Activated CD4-positive, alpha-beta memory T cell treated with anti-CD3 and anti-CD28 coated beads for 36 hours (primary cell): Measurements from ENCODE around the gene DRC3. TPM values are rescaled to one million over a fixed set of nuclear protein-coding genes. Genes with fewer than 3 reads are reported as not detected.

Source experiments
- CTCF ChIA-PET: fragments of 350-600 bp; sonication (Branson Sonifier 250); formaldehyde crosslinking; loops from one replicate; lab custom pipeline; 2021; ENCODE audit warnings: antibody characterized with exemption, inconsistent platforms; lab: Charles Lee
- POLR2A ChIA-PET: fragments of 350-600 bp; sonication (Branson Sonifier 250); formaldehyde crosslinking; loops from one replicate; lab custom pipeline; 2021; ENCODE audit warnings: antibody characterized with exemption; lab: Charles Lee
- DNase-seq: peaks from one replicate; pipeline ENCODE4 v3.0.0-alpha.2; 2020
- H3K27ac Mint-ChIP-seq: one replicate; pipeline ENCODE4 v1.8.0; 2021; ENCODE audit warnings: mixed read lengths
- H3K27me3 Mint-ChIP-seq: one replicate; pipeline ENCODE4 v1.8.0; 2021; ENCODE audit warnings: mixed read lengths
- H3K36me3 Mint-ChIP-seq: one replicate; pipeline ENCODE4 v1.8.0; 2021; ENCODE audit warnings: mixed read lengths
- H3K4me1 Mint-ChIP-seq: one replicate; pipeline ENCODE4 v1.8.0; 2021; ENCODE audit warnings: low read depth, mixed read lengths
- H3K4me3 Mint-ChIP-seq: one replicate; pipeline ENCODE4 v1.8.0; 2021; ENCODE audit warnings: mild to moderate bottlenecking, mixed read lengths
- H3K9me3 Mint-ChIP-seq: one replicate; pipeline ENCODE4 v1.8.0; 2021; ENCODE audit warnings: mixed read lengths
- intact Hi-C: fragments of 100-400 bp; cut with micrococcal nuclease; formaldehyde crosslinking; loops from one replicate; pipeline ENCODE4 v1.15.1; 2023
- total RNA-seq, 2 experiments: library from RNA; stranded (reverse); gene quantifications; one replicate each; pipeline ENCODE4 v1.2.3, GENCODE V29; 2021

DRC3 gene
- total RNA-seq, 2 experiments from 2014 or later: 0.34 to 0.52 TPM

- ChIA-PET POLR2A (no interaction called here), CTCF (no interaction called here)
- no peaks in the 10 kb centered on the region for H3K27me3 Mint-ChIP-seq
- no peak overlapping the region for H3K4me3 Mint-ChIP-seq
- DNase-seq: no peak
- no peak overlapping the region for H3K27ac Mint-ChIP-seq
- H3K9me3 Mint-ChIP-seq: no peaks in the 10 kb centered on the region
- H3K36me3 Mint-ChIP-seq: no peaks in the 10 kb centered on the region
- H3K4me1 Mint-ChIP-seq: no peaks in the 10 kb centered on the region
- intact Hi-C loops: no loop called here
Measured at GRCh38 chr17:18000030-18000408, 27.4 kb downstream of the DRC3 start.

GRCh38 chr17:18002171-18002570, 29.5 kb downstream of the DRC3 start:
- no peaks in the 10 kb centered on the region for H3K27me3 Mint-ChIP-seq
- no peaks in the 10 kb centered on the region for H3K4me1 Mint-ChIP-seq
- no peak overlapping the region for H3K4me3 Mint-ChIP-seq
- peaks cover 6% of the 10 kb centered on the region for H3K36me3 Mint-ChIP-seq
- no peak overlapping the region for H3K27ac Mint-ChIP-seq
- no peaks in the 10 kb centered on the region for H3K9me3 Mint-ChIP-seq
- intact Hi-C loops: no loop called here
- ChIA-PET POLR2A (no interaction called here), CTCF (no interaction called here)
- no peak for DNase-seq

GRCh38 chr17:18004345-18004744, 31.7 kb downstream of the DRC3 start:
- Mint-ChIP-seq H3K27ac (no peak overlapping the region), H3K4me3 (no peak overlapping the region), H3K9me3 (no peaks in the 10 kb centered on the region), H3K36me3 (peaks cover 6% of the 10 kb centered on the region), H3K4me1 (no peaks in the 10 kb centered on the region), H3K27me3 (no peaks in the 10 kb centered on the region)
- intact Hi-C loops: no loop called here
- ChIA-PET POLR2A (no interaction called here), CTCF (no interaction called here)
- DNase-seq: no peak

- CTCF ChIA-PET: no interaction called here
- POLR2A ChIA-PET: no interaction called here
- intact Hi-C loops: no loop called here
- no peak for DNase-seq
- Mint-ChIP-seq H3K27ac (no peak overlapping the region), H3K27me3 (no peaks in the 10 kb centered on the region), H3K4me3 (no peak overlapping the region), H3K9me3 (no peaks in the 10 kb centered on the region), H3K4me1 (no peaks in the 10 kb centered on the region), H3K36me3 (peaks cover 8% of the 10 kb centered on the region)
Measured at GRCh38 chr17:18004884-18005305, 32.2 kb downstream of the DRC3 start.

- Mint-ChIP-seq H3K4me1 (no peaks in the 10 kb centered on the region), H3K9me3 (no peaks in the 10 kb centered on the region), H3K27me3 (no peaks in the 10 kb centered on the region), H3K4me3 (no peak overlapping the region), H3K36me3 (peaks cover 8% of the 10 kb centered on the region), H3K27ac (no peak overlapping the region)
- intact Hi-C loops: no loop called here
- no peak for DNase-seq
- ChIA-PET POLR2A (no interaction called here), CTCF (interaction anchor here (0.5 kb wide), 1 partner anchor 26 kb away, joined by 3 read pairs; no protein-coding TSS in a partner anchor)
Measured at GRCh38 chr17:18005496-18005895, 32.8 kb downstream of the DRC3 start.

- ChIA-PET POLR2A (no interaction called here), CTCF (interaction anchor here (0.9 to 1.1 kb wide), 3 partner anchors 11 to 147 kb away, joined by 3 read pairs; no protein-coding TSS in a partner anchor)
- Mint-ChIP-seq H3K9me3 (no peaks in the 10 kb centered on the region), H3K4me1 (no peaks in the 10 kb centered on the region), H3K27ac (no peak overlapping the region), H3K36me3 (peaks cover 8% of the 10 kb centered on the region), H3K27me3 (no peaks in the 10 kb centered on the region), H3K4me3 (no peak overlapping the region)
- DNase-seq: no peak
- intact Hi-C loops: no loop called here
Measured at GRCh38 chr17:18006495-18007239, 34.0 kb downstream of the DRC3 start.

GRCh38 chr17:18008496-18009268, 36.0 kb downstream of the DRC3 start:
- no peak for DNase-seq
- Mint-ChIP-seq H3K27me3 (no peaks in the 10 kb centered on the region), H3K9me3 (no peaks in the 10 kb centered on the region), H3K4me3 (no peak overlapping the region), H3K4me1 (no peaks in the 10 kb centered on the region), H3K36me3 (peaks cover 10% of the 10 kb centered on the region), H3K27ac (no peak overlapping the region)
- CTCF ChIA-PET: no interaction called here
- intact Hi-C loops: no loop called here
- POLR2A ChIA-PET: no interaction called here

- H3K4me3 Mint-ChIP-seq: no peak overlapping the region
- POLR2A ChIA-PET: no interaction called here
- H3K27ac Mint-ChIP-seq: no peak overlapping the region
- no peak for DNase-seq
- no peaks in the 10 kb centered on the region for H3K4me1 Mint-ChIP-seq
- no peaks in the 10 kb centered on the region for H3K9me3 Mint-ChIP-seq
- CTCF ChIA-PET: no interaction called here
- intact Hi-C loops: no loop called here
- H3K27me3 Mint-ChIP-seq: no peaks in the 10 kb centered on the region
- H3K36me3 Mint-ChIP-seq: peaks cover 10% of the 10 kb centered on the region
Measured at GRCh38 chr17:18009609-18010420, 37.2 kb downstream of the DRC3 start.

- H3K27me3 Mint-ChIP-seq: no peaks in the 10 kb centered on the region
- ChIA-PET CTCF (no interaction called here), POLR2A (no interaction called here)
- intact Hi-C loops: no loop called here
- H3K36me3 Mint-ChIP-seq: peaks cover 16% of the 10 kb centered on the region
- H3K4me1 Mint-ChIP-seq: no peaks in the 10 kb centered on the region
- H3K4me3 Mint-ChIP-seq: no peak overlapping the region
- no peak for DNase-seq
- H3K9me3 Mint-ChIP-seq: no peaks in the 10 kb centered on the region
- no peak overlapping the region for H3K27ac Mint-ChIP-seq
Measured at GRCh38 chr17:18011286-18011685, 38.6 kb downstream of the DRC3 start.

- no peaks in the 10 kb centered on the region for H3K9me3 Mint-ChIP-seq
- POLR2A ChIA-PET: no interaction called here
- intact Hi-C loops: no loop called here
Measured at GRCh38 chr17:18014006-18014405, 41.3 kb downstream of the DRC3 start.

GRCh38 chr17:18015593-18015992, 42.9 kb downstream of the DRC3 start:
- H3K9me3 Mint-ChIP-seq: no peaks in the 10 kb centered on the region
- H3K27ac Mint-ChIP-seq: no peak overlapping the region
- H3K27me3 Mint-ChIP-seq: no peaks in the 10 kb centered on the region
- peaks cover 17% of the 10 kb centered on the region for H3K36me3 Mint-ChIP-seq
- H3K4me3 Mint-ChIP-seq: no peak overlapping the region
- DNase-seq: no peak
- intact Hi-C loops: no loop called here
- H3K4me1 Mint-ChIP-seq: no peaks in the 10 kb centered on the region
- ChIA-PET POLR2A (no interaction called here), CTCF (interaction anchor here (1.2 kb wide), 1 partner anchor 18 kb away, joined by 4 read pairs; no protein-coding TSS in a partner anchor)

More at GRCh38 chr17:18014006-18014405, 41.3 kb downstream of the DRC3 start:
- no peak overlapping the region for H3K4me3 Mint-ChIP-seq
- H3K36me3 Mint-ChIP-seq: peaks cover 16% of the 10 kb centered on the region
- CTCF ChIA-PET: interaction anchor here (0.9 kb wide), 1 partner anchor 19 kb away, joined by 4 read pairs; no protein-coding TSS in a partner anchor
- no peaks in the 10 kb centered on the region for H3K27me3 Mint-ChIP-seq
- H3K4me1 Mint-ChIP-seq: no peaks in the 10 kb centered on the region
- no peak overlapping the region for H3K27ac Mint-ChIP-seq
- DNase-seq: no peak

- DNase-seq: no peak
- intact Hi-C loops: no loop called here
- H3K36me3 Mint-ChIP-seq: peaks cover 19% of the 10 kb centered on the region
- no peaks in the 10 kb centered on the region for H3K9me3 Mint-ChIP-seq
- CTCF ChIA-PET: interaction anchor here (1.2 kb wide), 1 partner anchor 17 kb away, joined by 4 read pairs; no protein-coding TSS in a partner anchor
- H3K4me3 Mint-ChIP-seq: no peak overlapping the region
- H3K4me1 Mint-ChIP-seq: no peaks in the 10 kb centered on the region
- no peak overlapping the region for H3K27ac Mint-ChIP-seq
- H3K27me3 Mint-ChIP-seq: no peaks in the 10 kb centered on the region
- POLR2A ChIA-PET: no interaction called here
Measured at GRCh38 chr17:18016426-18016825, 43.8 kb downstream of the DRC3 start.
